Muscle of leg (tissue), 11 donors: Measurements from ENCODE around the gene RBBP8NL. TPM values are rescaled to one million over a fixed set of nuclear protein-coding genes. Genes with fewer than 3 reads are reported as not detected.

Experiments used
- DNase-seq: peaks from one replicate; pipeline ENCODE4 v3.0.0; 2013
- H3K27ac ChIP-seq: one replicate; pipeline ENCODE4 v1.5.1; 2013; ENCODE audit warnings: mild to moderate bottlenecking, low read length, control low read depth
- H3K27me3 ChIP-seq: one replicate; pipeline ENCODE4 v1.6.1; 2013; ENCODE audit warnings: low read length; ENCODE audit not compliant: control insufficient read depth, insufficient read depth
- H3K36me3 ChIP-seq: one replicate; pipeline ENCODE4 v1.6.1; 2013; ENCODE audit warnings: low read length; ENCODE audit not compliant: control insufficient read depth, insufficient read depth
- H3K4me1 ChIP-seq: one replicate; pipeline ENCODE4 v1.6.1; 2013; ENCODE audit warnings: low read length; ENCODE audit not compliant: control insufficient read depth, insufficient read depth
- H3K4me3 ChIP-seq: one replicate; pipeline ENCODE4 v1.5.1; 2013; ENCODE audit warnings: low read length, control low read depth
- H3K9me3 ChIP-seq: replicated peaks from 2 replicates; pipeline ENCODE4 v1.6.1; 2013; ENCODE audit warnings: low read depth, low read length; ENCODE audit not compliant: control insufficient read depth
- WGBS: methylation state at CpG from one replicate; pipeline ENCODE4 v1.1.5; 2013; ENCODE audit warnings: missing lambda C conversion rate; ENCODE audit not compliant: insufficient coverage; 5-methylcytosine and 5-hydroxymethylcytosine counted together
- polyA plus RNA-seq, 8 donors: library from polyadenylated mRNA; unstranded; fragments of 120-200 nt; gene quantifications; one replicate each; pipeline versions ENCODE4 v1.2.1 to v1.2.3, GENCODE V29; 2013; ENCODE audit warnings: inconsistent platforms in 1 of 8, low replicate concordance in 1 of 8; ENCODE audit not compliant: insufficient read length in 8 of 8, insufficient read depth in 1 of 8
- total RNA-seq: library from RNA; stranded (reverse); fragments of 120-200 nt; gene quantifications from one replicate; pipeline ENCODE4 v1.2.4, GENCODE V29; 2013

RBBP8NL gene
- total and polyA plus RNA-seq, 9 donors: 0.04 to 0.68 (median 0.11) TPM; not detected in 4

DNA sequence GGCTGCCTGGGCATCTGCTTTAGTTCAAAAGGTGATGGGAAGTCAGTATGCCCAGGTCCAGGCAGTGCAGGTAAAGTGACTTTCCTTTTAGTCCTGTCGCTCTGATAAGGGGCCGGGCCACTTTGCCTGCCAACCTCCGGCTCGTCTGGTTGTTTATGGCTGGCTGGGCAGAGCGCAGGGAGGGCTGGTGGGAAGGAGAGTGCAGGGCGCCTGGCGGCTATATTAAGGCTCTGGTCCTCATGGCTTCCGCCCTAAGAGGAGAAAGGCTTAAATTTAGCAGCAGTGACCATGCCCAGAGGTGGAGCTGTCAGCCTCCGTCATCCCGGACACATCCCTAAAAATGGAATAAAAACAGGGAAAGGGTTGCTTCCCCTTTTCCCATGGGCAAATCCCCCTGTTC, 33.8 kb upstream of the RBBP8NL start:
- Histone ChIP-seq H3K27me3 (peaks cover 19% of the 10 kb centered on the region), H3K36me3 (no peaks in the 10 kb centered on the region), H3K4me3 (no peak overlapping the region), H3K9me3 (no peaks in the 10 kb centered on the region), H3K27ac (no peak overlapping the region), H3K4me1 (peaks cover 49% of the 10 kb centered on the region)
- WGBS: 30% methylated on average over 8 of the region's 10 CpGs
- no peak for DNase-seq

- H3K9me3 ChIP-seq: no peaks in the 10 kb centered on the region
- no peak overlapping the region for H3K27ac ChIP-seq
- no peak overlapping the region for H3K4me3 ChIP-seq
- no peaks in the 10 kb centered on the region for H3K36me3 ChIP-seq
- WGBS: 52% methylated on average over 15 of the region's 15 CpGs
- DNase-seq: no peak
- H3K4me1 ChIP-seq: peaks cover 49% of the 10 kb centered on the region
- H3K27me3 ChIP-seq: peaks cover 17% of the 10 kb centered on the region
Measured at GRCh38 chr20:62460678-62461077, 33.3 kb upstream of the RBBP8NL start.

DNA sequence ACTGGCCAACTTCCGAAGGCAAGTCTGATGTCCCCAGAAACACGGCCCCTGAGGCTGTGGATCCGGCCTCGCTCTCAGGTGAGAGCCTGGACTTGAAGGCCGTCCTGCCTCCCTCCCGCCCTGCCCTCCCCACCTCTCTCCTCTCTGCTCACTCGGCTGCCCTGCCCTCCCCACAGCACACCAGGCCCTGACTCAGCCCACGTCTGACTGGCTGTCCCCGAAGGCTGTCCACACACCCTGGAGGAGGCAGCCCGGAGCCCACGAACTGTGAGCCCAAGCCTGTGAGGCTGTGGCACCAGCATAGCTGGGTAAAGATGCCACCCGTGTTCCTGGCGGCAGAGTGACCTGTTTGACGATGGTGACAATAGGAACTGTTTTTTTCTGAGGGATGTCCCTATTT, 32.1 kb upstream of the RBBP8NL start:
- DNase-seq: no peak
- Histone ChIP-seq H3K27me3 (peaks cover 19% of the 10 kb centered on the region), H3K36me3 (no peaks in the 10 kb centered on the region), H3K9me3 (no peaks in the 10 kb centered on the region), H3K27ac (no peak overlapping the region), H3K4me3 (no peak overlapping the region), H3K4me1 (peaks cover 49% of the 10 kb centered on the region)
- WGBS: 63% methylated on average over 13 of the region's 14 CpGs

DNA sequence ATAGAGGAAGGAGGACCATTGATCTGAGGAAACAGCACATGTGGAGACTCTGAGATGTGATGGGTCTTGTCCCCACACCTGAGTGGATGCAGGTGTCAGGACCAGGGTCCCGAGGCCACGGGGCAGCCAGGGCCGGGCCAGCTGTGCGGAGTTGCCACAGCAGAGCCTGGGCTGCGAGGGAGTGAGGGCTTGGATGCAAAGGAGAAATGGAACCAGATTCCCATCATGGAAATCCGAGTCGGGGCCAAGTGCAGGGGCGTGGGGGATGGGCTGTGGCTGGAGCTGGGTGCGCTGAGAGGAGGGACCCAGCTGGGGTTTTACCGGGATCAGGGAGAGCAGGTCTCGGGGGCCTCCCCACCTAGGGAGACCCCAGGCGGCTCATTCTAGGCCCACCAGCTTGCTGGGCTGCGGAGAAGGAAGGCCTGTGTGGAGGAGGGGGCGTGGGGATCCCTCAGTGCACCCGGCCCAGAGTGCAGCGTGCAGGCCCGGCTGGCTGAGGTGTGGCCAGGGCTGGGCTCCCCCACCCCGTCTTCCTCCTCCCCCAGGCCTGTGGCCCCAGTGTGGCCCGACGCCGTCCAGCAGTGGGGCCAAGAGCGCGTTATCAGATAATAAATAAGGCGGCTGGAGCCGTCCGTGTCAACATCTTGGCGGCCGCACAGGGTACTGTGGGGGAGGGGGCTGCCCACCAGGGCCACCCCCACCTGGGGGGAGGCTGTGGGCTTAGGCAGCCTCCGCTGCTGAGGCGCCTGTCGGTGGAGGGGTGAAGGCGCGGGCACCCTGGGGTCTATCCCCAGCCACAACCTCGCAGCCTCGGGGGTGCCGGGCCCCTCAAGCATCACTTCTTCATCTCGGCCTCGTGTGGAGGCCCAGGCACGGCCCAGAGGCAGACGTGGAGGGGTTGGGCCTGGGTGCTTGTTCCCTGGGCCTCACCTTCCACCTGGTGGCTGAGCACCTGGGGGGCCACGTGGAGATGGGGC, 31.2 kb upstream of the RBBP8NL start:
- Histone ChIP-seq H3K36me3 (no peaks in the 10 kb centered on the region), H3K27me3 (peaks cover 22% of the 10 kb centered on the region), H3K4me1 (peaks cover 42% of the 10 kb centered on the region), H3K4me3 (no peak overlapping the region), H3K9me3 (no peaks in the 10 kb centered on the region), H3K27ac (no peak overlapping the region)
- no peak for DNase-seq
- 38% methylated on average over 34 of the region's 41 CpGs for WGBS

DNA sequence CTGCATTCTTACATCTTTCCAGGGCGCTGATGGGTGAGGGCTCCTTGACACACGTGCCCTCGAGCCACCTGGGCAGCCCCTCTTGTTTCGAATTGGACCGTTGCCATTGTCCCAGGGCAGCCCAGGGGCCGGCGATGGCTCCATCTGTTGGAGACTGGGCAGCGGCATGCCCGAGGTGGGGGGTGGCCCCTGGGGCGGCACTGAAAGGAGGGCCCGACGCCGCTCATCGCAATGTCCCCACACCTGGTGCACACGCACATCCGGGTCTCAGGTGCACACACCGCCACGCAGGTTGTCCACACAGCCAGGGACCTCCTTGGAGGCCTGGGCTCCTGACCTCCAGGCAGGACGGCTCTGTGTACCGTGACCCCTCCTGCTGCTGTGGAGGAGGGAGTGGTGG, 30.5 kb upstream of the RBBP8NL start:
- no peak overlapping the region for H3K4me3 ChIP-seq
- H3K9me3 ChIP-seq: no peaks in the 10 kb centered on the region
- WGBS: 81% methylated on average over 20 of the region's 20 CpGs
- no peak for DNase-seq
- no peaks in the 10 kb centered on the region for H3K36me3 ChIP-seq
- peaks cover 22% of the 10 kb centered on the region for H3K27me3 ChIP-seq
- no peak overlapping the region for H3K27ac ChIP-seq
- peaks cover 35% of the 10 kb centered on the region for H3K4me1 ChIP-seq

GRCh38 chr20:62457098-62457497, 29.8 kb upstream of the RBBP8NL start:
- WGBS: 73% methylated on average over 15 of the region's 17 CpGs

DNA sequence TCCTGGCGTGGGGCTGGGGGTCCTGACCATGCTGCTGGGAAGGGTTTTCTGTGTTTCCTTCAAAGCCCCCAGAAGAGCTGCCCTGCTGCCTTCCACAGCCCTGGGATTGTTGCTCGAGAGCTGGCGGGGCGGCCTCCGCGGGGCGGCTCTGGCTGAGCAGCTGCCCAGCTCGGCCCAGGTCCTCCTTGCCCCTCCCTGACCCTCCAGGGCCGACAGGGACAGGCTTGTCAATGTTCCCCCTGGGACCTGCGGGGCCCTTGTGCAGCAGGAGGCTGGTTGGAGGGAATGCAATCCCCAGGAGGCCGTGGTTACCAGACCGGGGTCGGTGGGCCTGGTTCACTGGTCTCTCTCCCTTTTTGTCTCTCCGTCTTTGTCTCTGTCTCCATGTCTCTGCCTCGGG, 28.6 kb upstream of the RBBP8NL start:
- Histone ChIP-seq H3K27me3 (peaks cover 27% of the 10 kb centered on the region), H3K9me3 (no peaks in the 10 kb centered on the region), H3K36me3 (no peaks in the 10 kb centered on the region), H3K4me3 (no peak overlapping the region), H3K4me1 (peaks cover 29% of the 10 kb centered on the region), H3K27ac (no peak overlapping the region)
- 53% methylated on average over 8 of the region's 15 CpGs for WGBS
- DNase-seq: no peak

More at GRCh38 chr20:62457098-62457497, 29.8 kb upstream of the RBBP8NL start:
- Histone ChIP-seq H3K27me3 (peaks cover 24% of the 10 kb centered on the region), H3K4me3 (no peak overlapping the region), H3K9me3 (no peaks in the 10 kb centered on the region), H3K4me1 (peaks cover 34% of the 10 kb centered on the region), H3K27ac (no peak overlapping the region), H3K36me3 (no peaks in the 10 kb centered on the region)
- DNase-seq: no peak

DNA sequence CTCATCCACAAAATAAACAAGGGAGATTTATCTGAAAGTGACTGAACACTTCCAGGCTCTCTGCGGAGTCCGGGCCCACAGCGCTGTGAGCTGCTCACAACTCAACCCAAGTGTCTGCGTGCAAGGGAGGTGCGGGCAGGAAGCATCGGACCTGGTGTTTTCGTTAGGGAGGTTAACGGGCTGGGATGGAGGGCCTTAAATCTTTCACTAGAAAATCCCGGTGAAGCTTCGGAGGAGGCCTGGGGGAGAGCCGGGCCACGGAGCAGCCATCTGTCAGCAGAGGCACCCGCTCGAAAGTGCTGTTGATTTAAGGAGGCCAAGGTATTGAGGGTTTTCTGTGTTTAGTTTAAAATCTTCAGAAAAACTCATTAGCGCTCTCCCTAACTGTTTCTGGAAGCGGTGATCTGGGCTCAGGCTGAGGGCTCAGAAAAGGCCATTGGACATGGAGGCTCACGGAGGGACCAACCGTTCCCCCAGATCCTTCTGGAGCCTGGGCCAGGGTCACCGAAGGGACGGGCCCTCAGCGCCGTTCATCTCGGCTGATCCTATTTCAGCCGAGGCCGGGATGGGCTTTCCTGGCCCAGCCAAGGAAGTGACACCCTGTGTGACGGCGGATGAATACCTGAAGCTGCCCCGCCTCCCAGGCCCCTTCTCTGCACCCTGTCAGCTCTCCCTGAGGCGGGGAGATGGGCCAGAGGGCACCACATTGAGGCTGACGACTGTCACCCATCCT, 27.7 kb upstream of the RBBP8NL start:
- H3K27me3 ChIP-seq: peaks cover 27% of the 10 kb centered on the region
- peak overlapping the region; percentile 20 for H3K27ac ChIP-seq
- WGBS: 29% methylated on average over 21 of the region's 30 CpGs
- peak; percentile 69 for DNase-seq
- no peaks in the 10 kb centered on the region for H3K36me3 ChIP-seq
- no peaks in the 10 kb centered on the region for H3K9me3 ChIP-seq
- H3K4me1 ChIP-seq: peaks cover 24% of the 10 kb centered on the region
- H3K4me3 ChIP-seq: no peak overlapping the region

DNA sequence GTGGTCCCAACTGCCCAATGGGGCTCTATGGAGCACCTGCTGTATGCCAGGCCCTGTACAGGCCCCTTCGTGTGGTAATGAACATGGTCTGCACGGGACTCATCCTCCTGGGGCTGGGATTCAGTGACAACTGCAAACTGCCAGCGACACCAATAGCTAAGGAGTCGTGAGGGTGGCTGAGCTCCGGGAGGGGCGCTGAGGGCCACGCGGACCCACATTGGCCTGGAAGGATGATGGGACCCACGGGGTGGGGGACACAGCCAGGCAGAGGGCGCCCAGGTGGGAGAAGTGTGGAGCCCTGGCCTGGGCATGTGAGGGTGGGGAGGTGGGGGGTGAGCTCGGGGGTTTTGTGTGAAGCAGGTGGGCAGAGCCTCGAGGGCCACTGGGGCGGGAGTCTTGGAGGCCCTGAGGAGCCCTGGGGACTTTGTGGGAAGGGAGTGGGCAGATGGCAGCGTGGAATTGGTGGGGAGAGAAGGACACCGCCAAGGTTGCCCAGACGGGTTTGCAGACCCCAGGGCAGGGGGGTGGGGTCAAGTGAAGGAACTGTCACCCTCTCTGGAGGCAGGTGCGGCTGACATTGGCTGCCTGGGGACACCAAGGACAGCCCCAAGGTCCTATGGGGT, 26.0 kb upstream of the RBBP8NL start:
- Histone ChIP-seq H3K9me3 (no peaks in the 10 kb centered on the region), H3K36me3 (no peaks in the 10 kb centered on the region), H3K4me3 (no peak overlapping the region), H3K4me1 (peaks cover 22% of the 10 kb centered on the region), H3K27ac (no peak overlapping the region), H3K27me3 (peaks cover 27% of the 10 kb centered on the region)
- DNase-seq: no peak
- 87% methylated on average over 17 of the region's 17 CpGs for WGBS
